AG09309 (cell line): ENCODE measurements around the gene ZG16B.

Experiments
- DNase-seq: peaks from one replicate; pipeline ENCODE4 v3.0.0-alpha.2; 2010; ENCODE audit warnings: low read depth
- H3K4me3 ChIP-seq: 2 replicates; pipeline ENCODE4 v1.5.1; 2011; ENCODE audit warnings: mild to moderate bottlenecking, low read depth, low read length, moderate library complexity; ENCODE audit not compliant: control insufficient read depth
- TF ChIP-seq, protein P1 (sequence below): IDR thresholded peaks from 2 replicates; pipeline ENCODE4 v1.5.1; 2011; ENCODE audit warnings: mild to moderate bottlenecking, low read depth, low read length, inconsistent platforms; ENCODE audit not compliant: insufficient read depth, control insufficient read depth; ENCODE audit errors: missing control alignments

ZG16B gene

DNA sequence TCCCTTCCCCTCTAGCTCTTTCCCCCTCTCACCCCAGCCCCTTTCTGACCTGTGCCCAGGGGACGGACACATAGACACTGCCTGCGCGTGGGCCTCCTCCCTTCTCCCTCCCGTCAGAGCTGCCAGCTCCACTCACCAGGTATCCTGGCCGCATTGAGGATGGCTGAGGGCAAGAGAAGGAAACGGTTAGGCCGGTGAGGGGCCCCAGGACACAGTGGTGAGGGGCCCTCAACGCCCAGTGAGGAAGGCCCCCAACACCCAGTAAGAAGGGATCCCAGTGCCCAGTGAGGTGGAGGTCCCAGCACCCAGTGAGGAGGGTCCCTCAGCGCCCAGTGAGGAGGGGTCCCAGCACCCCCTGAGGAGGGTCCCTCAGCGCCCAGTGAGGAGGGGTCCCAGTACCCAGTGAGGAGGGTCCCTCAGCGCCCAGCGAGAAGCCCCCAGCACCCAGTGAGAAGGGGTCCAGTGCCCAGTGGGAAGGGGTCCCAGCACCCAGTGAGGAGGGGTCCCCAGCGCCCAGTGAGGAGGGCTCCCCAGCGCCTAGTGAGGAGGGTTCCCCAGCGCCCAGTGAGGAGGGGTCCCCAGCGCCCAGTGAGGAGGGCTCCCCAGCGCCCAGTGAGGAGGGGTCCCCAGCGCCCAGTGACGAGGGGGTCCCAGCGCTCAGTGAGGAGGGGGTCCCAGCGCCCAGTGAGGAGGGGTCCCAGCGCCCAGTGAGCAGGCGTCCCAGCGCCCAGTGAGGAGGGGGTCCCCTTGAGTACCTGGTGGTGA, 26.8 kb downstream of the ZG16B start:
- no peak overlapping the region for H3K4me3 ChIP-seq
- TF ChIP-seq, protein P1, sequence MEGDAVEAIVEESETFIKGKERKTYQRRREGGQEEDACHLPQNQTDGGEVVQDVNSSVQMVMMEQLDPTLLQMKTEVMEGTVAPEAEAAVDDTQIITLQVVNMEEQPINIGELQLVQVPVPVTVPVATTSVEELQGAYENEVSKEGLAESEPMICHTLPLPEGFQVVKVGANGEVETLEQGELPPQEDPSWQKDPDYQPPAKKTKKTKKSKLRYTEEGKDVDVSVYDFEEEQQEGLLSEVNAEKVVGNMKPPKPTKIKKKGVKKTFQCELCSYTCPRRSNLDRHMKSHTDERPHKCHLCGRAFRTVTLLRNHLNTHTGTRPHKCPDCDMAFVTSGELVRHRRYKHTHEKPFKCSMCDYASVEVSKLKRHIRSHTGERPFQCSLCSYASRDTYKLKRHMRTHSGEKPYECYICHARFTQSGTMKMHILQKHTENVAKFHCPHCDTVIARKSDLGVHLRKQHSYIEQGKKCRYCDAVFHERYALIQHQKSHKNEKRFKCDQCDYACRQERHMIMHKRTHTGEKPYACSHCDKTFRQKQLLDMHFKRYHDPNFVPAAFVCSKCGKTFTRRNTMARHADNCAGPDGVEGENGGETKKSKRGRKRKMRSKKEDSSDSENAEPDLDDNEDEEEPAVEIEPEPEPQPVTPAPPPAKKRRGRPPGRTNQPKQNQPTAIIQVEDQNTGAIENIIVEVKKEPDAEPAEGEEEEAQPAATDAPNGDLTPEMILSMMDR = no peak
- DNase-seq = no peak

DNA sequence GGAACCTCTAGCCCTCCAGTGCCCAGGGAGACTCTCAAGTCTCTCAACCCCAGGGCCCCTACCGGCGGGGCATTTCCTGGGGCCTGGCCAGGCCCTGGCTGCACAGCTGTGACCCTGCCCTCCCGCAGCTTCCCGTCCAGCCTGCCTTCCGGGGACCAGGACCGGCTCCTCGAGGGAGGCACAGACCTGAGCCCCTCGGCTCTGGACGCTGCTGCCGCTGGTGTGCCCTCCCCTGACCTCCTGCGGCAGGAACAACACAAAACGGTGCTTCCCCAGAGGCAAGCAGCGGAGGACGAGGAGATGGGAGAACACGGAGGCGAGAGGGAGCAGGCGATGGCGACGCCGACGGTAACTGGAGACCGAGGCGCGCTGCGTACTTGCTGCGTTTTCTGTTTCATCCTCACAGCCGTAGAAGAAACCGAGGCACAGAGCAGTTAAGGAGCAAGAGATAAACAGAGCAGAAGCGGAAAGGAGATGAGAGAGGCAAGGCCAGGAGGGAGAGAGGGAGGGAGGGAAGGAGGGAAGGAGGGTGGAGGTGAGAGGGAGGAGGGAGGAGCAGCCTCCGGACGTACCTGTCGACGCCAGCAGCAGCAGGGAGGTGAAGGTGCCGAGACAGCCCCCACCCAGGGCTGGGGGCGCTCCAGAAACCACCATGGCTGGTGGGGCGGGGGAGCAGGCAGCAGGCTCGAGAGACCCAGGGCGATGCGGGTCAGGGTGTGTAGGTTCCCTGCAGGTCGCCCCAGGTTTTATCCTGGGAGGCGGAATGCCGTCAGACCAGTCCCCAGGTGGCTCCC, 27.5 kb downstream of the ZG16B start, which contains the start of gene PRSS22:
TSS of gene PRSS22 (minus strand) at position 720 of the 794 bp plus-strand sequence. CDS start at position 654, 66 bp downstream.
- DNase-seq = no peak
- peak within 1 kb of the TSS; percentile 12 for H3K4me3 ChIP-seq
- TF ChIP-seq, protein P1 = no peak

DNA sequence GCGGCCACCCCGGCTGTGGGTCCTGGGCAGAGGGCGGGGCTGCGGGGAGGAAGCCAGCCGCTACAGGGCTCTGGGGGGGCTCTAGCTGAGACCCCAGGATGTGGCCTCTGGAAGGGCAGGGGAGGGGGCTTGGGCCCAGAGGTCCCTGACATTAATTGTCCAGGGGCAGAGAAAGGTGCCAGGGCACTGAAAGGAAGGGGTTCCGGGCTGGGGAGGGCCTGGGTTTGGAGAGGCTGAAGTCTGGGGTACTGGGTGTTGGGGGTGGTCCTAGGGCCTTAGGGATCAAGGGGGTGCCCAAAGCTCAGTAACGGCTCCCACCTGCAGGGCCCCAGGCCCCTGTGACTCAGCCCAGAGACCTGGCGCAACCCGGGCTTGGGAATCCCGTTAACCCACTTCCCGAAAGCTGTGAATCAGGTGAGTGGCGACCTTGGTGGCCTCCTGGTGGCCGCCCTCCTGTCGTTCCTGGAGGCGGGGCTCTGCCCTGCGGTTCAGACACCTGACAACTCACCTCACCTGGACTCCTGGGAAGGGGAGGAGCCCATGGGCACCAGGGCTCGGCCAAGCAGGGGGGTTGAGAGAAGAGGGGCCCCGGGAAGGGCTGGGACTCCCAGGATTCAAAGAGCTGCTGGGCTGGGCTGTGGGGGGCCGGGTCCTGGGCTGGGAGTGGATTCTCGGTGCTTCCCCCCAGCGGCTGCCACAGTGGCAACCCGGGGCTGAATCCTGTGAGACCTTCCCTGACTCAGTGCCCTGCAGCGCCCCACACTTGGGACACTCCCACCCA, 28.3 kb downstream of the ZG16B start:
- TF ChIP-seq, protein P1 = no peak
- no peak for DNase-seq
- no peak overlapping the region for H3K4me3 ChIP-seq

DNA sequence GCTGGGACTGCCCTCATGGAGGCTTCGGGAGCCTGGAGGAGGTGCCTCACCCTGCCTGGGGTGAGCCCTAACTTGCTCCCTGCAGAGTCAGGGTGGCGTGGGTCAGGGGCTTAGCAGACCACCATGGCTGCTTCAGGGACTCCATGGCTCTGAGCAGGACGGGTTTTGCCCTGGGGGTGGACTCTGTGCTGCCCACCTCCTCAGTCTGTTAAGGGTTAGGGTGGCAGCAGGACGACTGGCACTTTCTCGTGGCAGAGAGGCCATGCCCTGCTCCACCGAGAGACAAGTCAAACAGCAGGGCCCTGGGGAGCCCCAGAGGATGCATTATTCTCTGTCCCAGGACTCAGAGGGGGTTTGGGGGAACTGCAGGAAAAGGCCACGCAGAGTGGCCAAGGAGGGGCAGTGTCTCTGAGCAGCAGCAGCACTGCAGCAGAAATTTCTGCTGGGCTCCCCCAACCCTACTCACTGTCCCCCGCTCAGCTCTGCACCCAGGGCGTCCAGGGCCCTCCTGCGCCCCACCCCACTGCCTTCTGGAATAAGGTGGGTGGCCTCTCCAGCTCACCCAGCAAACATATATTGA, 29.7 kb downstream of the ZG16B start:
- DNase-seq = no peak
- no peak overlapping the region for H3K4me3 ChIP-seq
- TF ChIP-seq, protein P1 = no peak

DNA sequence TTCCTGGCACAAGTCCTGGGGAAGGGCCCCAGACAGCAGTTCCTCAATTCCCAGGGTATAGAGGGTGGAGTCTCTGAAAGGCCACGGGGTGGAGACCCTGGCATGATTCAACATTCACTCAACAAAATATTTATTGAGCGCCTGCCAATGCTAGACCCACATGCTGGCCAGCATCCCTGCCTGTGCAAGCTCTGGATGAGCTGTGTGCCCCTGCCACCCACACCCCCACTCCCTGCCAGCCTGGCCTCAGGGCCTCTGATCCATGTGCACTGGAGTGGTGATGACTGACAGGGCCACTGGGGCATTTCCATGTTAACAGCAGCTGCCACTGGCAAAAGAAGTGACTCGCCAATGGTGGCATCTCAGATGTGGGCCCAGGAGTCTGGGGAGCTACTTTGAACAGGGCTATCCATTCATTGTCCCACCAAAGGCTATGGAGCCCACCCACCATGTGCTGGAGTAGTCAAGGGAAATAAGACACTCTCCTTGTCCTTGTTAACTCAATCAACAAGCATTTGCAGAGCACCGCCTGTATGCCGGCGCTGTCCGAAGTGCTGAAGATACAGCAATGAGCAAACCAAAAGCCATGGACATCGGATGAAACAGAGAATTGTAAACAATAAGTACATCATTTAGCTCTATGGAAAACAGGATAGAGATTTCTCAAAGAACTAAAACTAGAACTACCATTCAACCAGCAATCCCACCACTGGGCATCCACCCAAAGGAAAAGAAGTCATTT, 30.9 kb downstream of the ZG16B start:
- TF ChIP-seq, protein P1 = no peak
- no peak for DNase-seq
- no peak overlapping the region for H3K4me3 ChIP-seq
